NCI-H2029 treated with DMSO at 0.1 percent for 48 hours (cell line): ENCODE results near the gene ING3.
A peak's percentile ranks its signal among the peaks of the same experiment; 100 is the strongest.

ENCODE experiments used
- DNase-seq: peaks from one replicate; lab custom pipeline; 2025; lab: John Stamatoyannopoulos, UW

The ING3 gene, protein sequence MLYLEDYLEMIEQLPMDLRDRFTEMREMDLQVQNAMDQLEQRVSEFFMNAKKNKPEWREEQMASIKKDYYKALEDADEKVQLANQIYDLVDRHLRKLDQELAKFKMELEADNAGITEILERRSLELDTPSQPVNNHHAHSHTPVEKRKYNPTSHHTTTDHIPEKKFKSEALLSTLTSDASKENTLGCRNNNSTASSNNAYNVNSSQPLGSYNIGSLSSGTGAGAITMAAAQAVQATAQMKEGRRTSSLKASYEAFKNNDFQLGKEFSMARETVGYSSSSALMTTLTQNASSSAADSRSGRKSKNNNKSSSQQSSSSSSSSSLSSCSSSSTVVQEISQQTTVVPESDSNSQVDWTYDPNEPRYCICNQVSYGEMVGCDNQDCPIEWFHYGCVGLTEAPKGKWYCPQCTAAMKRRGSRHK

DNA sequence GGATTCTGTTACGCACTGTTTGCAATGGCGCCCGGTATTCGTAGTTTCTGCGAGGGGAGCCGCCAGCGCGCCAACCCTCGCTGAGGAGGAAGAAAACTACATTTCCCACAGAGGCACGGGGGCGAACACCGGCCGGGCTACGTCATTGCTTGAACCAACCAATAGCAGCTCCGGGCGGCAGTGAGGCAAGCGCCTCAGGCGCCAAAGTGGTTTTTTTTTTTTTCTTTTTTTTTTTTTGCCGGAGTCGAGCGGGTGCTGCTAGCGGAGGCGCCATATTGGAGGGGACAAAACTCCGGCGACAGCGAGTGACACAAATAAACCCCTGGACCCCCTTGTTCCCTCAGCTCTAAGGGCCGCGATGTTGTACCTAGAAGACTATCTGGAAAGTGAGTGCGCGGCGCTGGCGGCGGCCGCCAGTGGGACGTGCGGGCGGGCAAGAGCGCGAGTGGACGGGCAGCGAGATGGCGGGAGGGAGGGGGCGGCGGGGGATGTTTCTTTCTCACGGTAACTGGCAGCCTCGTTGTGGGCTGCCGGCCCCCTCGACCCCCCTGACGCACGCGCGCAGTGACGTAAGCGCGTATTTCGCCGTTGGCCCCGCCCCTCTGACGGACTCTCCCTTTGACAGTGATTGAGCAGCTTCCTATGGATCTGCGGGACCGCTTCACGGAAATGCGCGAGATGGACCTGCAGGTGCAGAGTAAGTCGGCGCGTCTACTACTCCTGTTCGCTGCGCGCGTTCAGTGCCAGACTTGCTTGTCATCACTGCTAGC, at the start of gene ING3:
Gene ING3, plus strand, starts transcription at position 239 of the 770 bp plus-strand sequence. Its CDS starts 120 bp downstream, at position 359.
- DNase-seq: peak; percentile 93

DNA sequence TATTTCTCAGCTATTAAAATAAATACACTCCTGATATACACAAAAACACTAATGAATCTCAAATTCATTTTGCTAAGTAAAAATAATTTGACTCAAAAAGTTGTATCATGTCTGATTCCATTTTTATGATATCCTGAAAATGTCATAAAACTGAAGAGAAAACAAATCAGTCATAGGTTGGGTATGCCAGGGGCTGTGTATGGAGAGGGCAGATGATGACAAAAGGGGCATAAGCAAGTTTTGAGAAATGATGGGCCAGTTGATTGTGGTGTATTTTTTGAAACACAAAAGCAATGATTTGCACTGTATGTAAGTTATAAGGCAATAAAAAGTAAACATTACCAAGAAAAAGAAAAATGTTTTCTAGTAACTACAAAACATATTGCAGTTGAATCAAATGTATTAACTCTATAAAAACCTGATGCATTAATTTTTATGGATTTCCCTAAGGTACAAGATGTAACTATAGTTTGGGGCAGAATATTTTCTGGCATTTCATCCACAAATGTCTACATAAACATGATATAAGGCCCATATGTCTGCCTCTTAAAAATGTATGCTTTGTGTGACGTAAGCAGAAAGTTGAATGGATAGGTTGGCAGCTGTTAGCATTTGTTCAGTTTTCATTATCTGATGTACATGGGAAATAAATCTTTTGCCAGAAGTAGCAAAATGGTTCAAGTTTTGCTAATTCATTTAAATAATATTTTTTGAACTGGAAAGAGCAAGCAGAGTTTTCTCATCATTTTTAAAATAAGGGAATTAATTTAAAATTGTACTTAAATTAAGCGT, 35.1 kb upstream of the ING3 start:
- no peak for DNase-seq

DNA sequence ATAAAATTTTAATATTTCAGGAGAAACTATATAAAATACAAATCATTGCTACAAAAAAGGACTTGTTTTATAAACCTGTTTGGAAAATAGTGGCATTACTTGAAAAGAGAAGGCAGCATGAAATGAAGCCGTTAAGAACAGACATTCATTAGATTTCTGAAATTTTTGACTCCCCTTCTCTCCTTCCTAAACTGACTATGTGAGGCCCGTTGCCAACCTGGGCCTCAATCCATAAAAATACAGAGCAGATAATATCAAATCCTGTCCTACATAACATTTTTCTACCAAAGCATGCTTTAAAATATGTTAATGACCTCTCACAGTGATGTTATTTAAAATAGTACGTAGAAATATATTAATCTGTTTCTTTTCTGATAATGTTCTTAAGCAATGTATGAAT, 34.5 kb upstream of the ING3 start:
- no peak for DNase-seq

DNA sequence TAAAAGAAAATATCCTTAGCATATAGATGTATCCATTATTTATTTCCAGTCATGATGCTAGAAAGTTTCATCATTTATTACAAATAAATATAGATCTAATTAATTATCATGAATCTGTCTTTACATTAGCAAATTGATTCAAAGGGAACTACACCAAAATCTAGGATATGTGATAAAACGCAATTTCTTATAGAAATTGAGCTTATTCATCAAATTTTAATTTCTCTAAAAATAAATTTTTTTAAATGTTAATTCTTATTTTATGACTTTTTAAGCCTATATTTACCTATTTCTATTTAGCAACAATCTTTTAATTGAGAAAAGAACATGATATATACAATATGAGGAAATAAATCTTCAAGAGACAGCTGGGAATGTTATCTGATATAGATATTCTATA, 34.0 kb upstream of the ING3 start:
- DNase-seq: no peak

DNA sequence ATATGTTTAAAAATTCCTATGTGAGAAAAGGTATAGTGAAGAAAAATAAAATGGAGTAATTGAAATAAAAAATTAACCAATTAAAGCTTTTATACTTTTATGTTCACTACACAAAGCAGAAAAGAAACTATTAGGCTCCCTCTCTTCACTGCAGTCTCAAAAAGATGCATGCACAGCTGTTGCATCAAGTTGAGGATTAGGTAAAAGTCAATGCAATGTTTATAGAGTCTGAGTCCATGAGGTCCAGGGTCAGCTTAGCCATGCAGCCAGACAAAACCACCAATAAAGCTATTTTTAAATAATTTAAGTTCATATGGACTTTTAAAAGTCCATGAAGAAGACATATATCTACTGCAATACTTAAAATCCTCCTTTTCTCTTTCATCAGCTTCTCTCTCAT, 31.1 kb upstream of the ING3 start:
- DNase-seq: no peak

DNA sequence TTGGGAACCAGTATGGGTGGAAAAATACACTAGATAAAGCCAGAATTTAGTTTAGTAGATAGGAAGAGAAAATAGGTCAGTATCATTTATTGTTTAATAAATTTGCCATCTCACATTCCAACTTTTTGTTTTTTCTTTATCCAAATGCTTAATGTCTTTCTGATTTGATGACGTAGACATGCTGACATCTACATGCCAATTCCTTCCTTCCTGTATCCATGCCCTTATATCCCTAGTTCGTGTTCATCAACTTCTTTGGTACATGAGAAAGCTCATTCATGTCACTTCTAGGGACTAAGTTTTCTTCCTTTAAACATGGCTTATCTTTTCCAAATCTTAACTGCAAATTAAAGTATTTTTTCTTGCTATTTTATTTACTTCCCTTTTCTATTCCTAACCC, 30.5 kb upstream of the ING3 start:
- DNase-seq: no peak

DNA sequence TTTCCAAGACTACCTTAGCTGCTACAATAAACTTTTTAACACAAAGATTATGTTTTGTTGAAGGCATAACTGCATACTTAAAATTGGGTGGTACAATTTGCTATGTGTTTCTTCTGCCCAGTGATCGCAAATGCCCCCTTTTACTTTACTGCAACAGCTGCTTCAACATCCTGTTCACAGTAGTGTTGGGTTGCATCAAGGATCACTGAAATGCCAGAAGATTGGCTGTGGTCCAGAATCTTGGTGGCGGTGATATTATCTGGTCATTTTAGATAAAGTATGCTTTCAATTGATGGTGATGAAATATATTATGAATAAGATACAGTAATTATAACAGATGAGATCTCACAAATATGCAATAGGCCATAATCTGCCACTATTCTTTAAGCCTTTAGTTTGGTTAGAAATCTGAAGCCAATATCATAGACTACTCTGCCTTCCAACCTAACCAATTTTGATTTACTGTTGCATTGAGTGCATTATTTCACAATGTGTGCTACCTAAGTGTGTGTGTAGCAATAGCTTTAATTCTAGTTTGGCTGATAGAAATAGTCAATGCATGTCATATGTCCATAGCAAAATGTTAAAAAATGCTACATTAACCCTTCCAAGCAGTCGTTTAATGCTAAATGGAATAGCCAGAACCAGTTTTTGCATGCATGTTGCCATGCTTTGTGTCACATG, 29.8 kb upstream of the ING3 start:
- DNase-seq: peak; percentile 42

DNA sequence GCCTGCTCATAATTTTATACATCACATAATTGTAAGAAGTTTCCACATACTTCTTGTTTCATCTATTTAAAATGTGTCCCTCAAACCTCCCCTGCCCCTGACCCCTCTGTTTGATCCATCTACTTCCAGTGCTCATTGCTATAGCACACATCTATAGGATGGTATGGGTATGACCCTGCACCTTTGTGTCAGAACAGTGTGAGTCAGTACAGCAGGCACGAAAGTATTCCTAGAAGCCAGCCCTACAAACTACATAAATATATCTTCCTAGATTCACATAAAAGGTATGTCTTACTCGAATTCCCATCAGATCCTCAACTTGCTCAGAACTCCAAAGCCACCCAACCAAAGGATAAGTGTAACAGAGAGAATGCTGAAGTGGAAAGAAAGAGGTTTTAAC, 25.7 kb upstream of the ING3 start:
- no peak for DNase-seq

DNA sequence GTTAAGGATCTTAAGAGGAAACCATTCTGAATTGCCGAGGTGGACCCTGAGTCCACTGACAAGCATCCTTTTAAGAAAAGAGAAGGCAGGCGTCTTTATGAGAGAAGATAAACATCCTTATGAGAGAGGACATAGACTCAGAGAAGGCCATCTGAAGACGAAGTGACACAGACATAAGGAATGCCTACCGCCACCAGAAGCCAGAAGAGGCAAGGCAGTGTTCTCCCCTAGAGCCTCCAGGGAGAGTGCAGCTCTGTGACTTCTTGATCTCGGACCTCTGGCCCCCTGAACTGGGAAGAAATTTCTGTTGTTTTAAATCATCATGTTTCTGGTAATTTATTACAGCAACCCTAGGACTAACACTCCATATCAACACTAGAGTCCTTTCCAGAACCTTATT, 25.2 kb upstream of the ING3 start:
- no peak for DNase-seq

DNA sequence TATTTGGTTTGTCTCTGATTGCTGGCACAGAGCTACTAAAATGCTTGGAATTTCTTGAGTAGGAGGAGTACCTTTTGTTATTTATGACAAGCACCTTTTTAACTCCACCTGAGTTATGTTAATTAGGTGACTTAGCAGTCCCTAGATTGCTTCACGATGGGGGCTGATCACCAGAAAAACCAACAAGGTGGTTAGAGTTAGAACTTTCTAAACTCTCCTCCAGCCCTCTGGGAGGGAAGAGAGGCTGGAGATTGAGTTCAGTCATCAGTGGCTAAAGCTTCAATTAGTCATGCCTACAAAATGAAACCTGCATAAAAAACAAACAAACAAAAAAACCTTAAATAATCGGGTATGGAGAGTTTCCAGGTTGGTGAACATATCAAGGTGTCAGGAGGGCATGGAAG, 23.6 kb upstream of the ING3 start:
- DNase-seq: no peak

DNA sequence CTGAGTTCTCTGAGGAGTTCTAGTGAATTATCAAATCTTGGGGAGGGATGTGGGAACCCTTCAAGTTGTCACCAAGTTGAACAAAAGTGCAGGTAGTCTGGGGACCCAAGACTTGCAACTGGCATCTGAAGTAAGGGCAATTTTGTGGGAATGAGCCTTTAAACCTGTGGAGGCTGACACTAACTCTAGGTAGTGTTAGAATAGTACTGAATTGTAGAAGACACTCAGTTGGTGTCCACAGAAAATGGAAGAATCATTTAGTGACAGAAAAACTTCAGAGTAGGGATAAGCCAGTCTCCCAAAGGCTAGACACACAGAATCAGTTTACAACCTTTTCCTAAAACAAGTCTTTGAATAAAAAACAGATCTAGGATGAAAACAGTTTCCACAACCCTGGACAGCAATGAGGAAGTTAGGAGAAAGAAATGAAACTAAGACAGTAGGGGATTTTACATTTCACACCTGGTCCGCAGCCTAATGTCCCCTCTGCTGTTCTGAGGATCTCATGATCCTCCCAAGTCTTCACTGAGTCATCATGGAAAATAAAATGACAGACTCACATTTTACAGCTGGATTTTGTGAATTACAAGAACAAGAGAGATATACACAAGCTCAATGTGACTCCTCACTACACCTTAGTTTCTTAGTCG, 23.0 kb upstream of the ING3 start:
- DNase-seq: no peak

DNA sequence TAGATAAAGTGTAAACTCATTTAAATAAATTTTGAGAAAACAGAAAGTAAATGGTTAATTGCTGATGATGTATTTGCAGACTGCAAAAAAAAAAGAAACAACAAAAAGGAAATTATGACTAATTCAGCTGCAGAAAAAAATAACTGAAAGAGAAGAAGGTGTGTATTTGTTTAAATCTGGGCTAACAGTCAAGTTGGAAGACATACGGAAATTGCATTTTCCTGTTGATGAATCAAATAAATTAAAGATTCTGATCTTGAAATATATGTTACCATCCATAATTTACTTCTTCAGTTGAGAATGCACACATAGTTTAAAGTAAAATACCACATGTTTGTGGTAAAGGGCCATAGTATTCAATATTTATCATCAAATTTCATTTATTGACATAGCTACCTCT, 19.3 kb upstream of the ING3 start:
- no peak for DNase-seq

DNA sequence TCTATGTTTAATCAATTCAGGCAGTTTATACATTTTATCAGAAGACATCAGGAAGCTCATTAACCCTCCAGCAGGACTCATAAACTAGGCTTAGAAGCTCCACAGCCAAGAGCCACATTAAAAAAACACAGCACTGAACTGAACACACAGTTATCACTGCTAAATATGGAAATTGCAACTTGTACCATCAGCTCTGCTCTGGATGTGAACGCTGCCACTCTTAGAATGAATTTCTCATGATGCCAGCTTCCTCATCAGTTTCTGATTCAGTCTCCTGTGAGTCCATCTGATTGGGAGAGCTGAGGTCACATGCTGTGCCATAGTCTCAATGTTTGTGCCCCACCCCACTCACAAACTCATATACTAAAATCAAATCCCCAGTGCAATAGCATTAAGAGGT, 17.1 kb upstream of the ING3 start:
- DNase-seq: no peak

DNA sequence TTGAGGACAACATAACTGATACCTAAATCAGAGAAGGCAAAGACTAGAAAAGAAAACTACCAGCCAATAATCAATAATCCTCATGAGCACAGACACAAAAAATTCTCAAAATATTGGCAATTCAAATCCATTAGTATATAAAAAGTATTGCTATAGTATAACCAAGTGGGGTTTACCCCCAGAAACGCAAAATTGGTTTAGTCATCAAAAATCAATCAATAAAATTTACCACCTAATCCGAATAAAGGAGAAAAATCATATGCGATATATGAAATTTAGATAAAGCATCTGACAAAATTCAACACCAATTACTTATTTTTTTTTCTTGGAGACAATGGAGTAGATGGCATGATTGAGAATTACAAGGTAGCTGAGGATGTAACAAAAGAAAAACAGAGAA, 11.2 kb upstream of the ING3 start:
- DNase-seq: no peak

DNA sequence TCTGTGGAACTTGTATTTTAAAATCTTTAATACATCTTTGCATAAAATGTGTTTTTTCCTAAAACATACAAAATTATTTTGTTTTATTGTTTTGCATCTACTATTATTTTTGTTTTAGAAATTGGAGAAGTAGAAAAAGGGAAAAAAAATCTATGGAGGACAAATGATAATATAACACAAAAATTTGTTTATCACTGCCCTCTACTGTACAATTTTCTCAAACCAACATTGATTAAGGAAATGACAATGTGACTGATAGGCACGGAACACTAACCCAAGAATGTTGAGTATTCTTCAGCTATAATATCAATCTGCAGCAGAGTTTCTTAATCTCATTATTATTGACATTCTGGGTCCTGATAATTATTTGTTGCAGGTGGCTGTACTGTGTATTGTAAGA, 9.5 kb upstream of the ING3 start:
- DNase-seq: no peak

DNA sequence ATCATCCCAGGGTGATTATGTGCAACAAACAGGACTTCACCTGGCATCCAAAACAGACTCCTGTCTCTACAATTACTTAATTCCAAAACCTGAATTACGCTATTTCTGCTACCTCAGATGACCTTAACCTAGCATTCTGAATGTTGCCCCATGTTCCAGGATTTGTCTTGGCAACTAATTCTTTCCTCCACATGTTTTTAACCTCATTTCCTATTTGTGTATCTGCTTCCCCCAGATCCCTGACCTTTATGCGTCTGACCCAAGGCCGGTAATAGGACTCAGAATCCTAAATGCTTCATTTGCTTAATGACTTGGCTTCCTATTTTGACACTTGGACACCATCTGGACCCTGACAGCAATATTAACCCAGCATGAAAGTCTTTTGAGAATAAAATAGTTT, 8.7 kb upstream of the ING3 start:
- no peak for DNase-seq

DNA sequence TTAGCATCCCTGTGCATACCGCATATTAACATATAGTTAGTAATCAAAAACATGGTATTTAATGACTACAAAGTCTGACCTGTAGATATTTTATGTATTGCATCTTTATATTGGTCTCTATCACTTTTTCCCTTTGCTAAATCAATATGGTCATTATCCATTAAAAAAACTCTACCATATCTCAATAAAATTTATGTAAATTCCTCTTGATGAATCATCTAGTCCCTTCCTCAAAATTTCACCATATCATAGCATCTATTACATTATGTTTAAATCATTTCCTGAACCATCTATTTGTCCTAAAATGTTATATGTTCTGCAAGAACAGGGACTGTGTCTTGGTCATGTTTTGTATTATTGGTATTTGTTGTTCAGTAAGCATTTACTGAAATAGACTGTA, 7.7 kb upstream of the ING3 start:
- no peak for DNase-seq

DNA sequence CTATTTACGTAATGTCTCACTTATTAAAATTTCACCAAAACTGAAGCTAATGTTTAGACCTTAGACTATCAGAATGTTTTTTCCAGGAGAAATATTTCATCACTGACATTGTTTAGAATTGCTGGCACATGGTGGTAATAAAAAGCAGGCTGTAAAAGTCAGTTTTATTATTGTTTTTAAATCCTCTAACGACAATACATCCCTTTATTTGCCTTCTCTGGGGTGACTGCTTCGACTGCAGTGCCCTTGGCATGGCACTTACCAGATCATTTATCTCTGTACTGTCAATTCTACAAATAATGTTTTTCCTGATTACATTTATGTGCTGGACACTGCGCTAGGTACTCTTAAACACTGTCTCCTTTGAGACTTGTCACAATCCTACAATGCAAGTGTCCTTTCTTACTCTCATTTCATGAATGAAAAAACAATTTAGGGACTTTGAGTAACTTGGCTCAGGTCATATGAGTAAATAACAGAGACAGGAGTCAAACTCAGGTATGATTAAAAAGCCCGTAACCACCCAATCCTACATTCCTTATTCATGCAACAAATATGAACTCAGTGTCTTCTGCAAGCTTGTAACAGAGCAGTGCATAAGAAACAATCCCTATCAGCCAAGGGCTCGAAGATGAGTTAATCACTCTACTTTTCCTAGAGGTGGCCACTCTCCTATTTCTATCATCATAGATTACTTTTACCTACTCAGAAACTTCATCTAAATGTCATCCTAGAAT, 5.6 kb upstream of the ING3 start:
- DNase-seq: peak; percentile 10

DNA sequence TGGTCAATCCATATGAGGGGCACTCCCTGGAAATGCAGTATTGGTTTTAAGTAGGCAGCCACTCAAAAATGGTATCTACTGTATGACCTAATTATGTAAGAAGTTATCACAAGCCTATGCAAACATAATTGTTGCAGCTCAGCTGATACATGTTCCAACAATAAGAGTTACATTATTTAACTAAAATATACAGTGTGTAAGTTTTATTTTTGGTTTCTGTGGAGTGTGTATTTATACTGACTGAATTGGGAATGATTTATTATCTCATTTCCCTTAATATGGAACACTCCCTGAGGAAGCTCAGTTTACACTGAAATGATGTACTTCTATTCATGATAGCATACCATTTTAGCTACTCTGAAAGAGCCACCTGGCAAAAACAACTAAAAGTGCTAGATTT, 2.6 kb upstream of the ING3 start:
- DNase-seq: no peak

DNA sequence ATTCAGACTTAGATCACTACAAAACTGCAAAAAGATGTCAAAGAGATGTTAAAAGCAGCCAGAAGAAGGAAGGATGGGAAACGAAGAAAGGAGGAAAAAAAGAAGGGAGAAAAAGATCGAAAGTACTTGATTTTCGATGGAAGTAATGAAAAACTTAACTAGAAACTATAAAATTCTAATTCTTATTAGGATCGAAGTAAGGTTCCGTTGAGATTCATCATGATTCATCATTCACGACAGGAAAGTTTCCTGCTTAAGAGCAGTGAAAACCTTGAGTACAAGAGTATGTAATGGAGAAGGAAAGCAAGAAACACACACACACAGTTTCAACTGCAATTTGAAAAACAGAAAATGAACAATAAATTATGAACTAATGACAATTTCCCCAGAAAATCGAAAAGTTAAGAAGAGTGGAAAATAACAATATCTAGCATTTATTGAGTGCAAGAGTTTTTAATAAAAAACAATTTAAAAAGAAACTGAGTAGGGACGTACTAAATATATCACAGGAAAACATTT, 1.1 kb upstream of the ING3 start:
- no peak for DNase-seq
